Measurements from ENCODE around the gene OOSP4A.

Gene OOSP4A

GRCh38 chr11:59965424-59965823 is 1.6 kb downstream of the OOSP4A start:
- TF ChIP-seq, protein P1, sequence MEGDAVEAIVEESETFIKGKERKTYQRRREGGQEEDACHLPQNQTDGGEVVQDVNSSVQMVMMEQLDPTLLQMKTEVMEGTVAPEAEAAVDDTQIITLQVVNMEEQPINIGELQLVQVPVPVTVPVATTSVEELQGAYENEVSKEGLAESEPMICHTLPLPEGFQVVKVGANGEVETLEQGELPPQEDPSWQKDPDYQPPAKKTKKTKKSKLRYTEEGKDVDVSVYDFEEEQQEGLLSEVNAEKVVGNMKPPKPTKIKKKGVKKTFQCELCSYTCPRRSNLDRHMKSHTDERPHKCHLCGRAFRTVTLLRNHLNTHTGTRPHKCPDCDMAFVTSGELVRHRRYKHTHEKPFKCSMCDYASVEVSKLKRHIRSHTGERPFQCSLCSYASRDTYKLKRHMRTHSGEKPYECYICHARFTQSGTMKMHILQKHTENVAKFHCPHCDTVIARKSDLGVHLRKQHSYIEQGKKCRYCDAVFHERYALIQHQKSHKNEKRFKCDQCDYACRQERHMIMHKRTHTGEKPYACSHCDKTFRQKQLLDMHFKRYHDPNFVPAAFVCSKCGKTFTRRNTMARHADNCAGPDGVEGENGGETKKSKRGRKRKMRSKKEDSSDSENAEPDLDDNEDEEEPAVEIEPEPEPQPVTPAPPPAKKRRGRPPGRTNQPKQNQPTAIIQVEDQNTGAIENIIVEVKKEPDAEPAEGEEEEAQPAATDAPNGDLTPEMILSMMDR (IDR thresholded peaks at IDR 0.05): no peak

GRCh38 chr11:59966201-59966600 is 2.4 kb downstream of the OOSP4A start:
- DNase-seq: no peak
- Mint-ChIP-seq H3K9me3 (no peaks in the 10 kb centered on the region), H3K27me3 (ENCODE audit: low read depth, poor library complexity) (peaks cover 2% of the 10 kb centered on the region), H3K4me3 (no peak overlapping the region), H3K36me3 (ENCODE audit: low read depth) (no peaks in the 10 kb centered on the region), H3K4me1 (no peaks in the 10 kb centered on the region), H3K27ac (no peak overlapping the region)
- TF ChIP-seq, protein P1 (IDR thresholded peaks at IDR 0.05): no peak

More at GRCh38 chr11:59965424-59965823, 1.6 kb downstream of the OOSP4A start:
- peaks cover 2% of the 10 kb centered on the region for H3K27me3 Mint-ChIP-seq (ENCODE audit: low read depth, poor library complexity)
- no peaks in the 10 kb centered on the region for H3K4me1 Mint-ChIP-seq
- no peaks in the 10 kb centered on the region for H3K9me3 Mint-ChIP-seq
- H3K4me3 Mint-ChIP-seq: no peak overlapping the region
- no peak for DNase-seq
- H3K36me3 Mint-ChIP-seq (ENCODE audit: low read depth): no peaks in the 10 kb centered on the region
- no peak overlapping the region for H3K27ac Mint-ChIP-seq

- H3K4me1 Mint-ChIP-seq: no peaks in the 10 kb centered on the region
These were observed 4.0 kb downstream of the OOSP4A start for GRCh38 chr11:59967677-59968394.

GRCh38 chr11:59968395-59968783 is 4.6 kb downstream of the OOSP4A start:
- no peak overlapping the region for H3K4me3 Mint-ChIP-seq
- H3K27ac Mint-ChIP-seq: no peak overlapping the region
- H3K9me3 Mint-ChIP-seq: no peaks in the 10 kb centered on the region
- H3K4me1 Mint-ChIP-seq: no peaks in the 10 kb centered on the region
- TF ChIP-seq, protein P1 (IDR thresholded peaks at IDR 0.05): no peak
- H3K36me3 Mint-ChIP-seq (ENCODE audit: low read depth): no peaks in the 10 kb centered on the region
- DNase-seq: no peak
- peaks cover 2% of the 10 kb centered on the region for H3K27me3 Mint-ChIP-seq (ENCODE audit: low read depth, poor library complexity)

More at GRCh38 chr11:59967677-59968394, 4.0 kb downstream of the OOSP4A start:
- H3K27me3 Mint-ChIP-seq (ENCODE audit: low read depth, poor library complexity): peaks cover 2% of the 10 kb centered on the region
- TF ChIP-seq, protein P1 (IDR thresholded peaks at IDR 0.05): no peak
- DNase-seq: no peak
- no peaks in the 10 kb centered on the region for H3K36me3 Mint-ChIP-seq (ENCODE audit: low read depth)
- no peak overlapping the region for H3K27ac Mint-ChIP-seq
- no peak overlapping the region for H3K4me3 Mint-ChIP-seq
- H3K9me3 Mint-ChIP-seq: no peaks in the 10 kb centered on the region

DNA sequence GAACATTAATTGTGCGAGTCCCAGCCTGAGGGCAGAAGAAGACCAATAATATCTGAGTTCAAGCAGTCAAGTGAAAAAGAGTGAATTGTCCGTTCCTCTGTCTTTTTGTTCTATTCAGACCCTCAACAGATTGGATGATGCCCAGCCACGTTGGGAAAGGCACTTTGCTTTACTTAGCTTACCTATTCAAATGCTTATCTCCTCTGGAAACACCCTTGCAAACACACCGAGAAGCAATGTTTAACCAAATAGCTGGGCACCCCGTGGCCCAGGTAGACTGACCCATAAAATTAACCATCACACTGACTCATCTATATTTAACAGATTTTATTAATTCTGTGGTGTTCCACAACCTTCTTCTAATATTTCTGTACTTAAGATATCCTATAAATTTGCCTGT is 9.3 kb downstream of the OOSP4A start:
- Mint-ChIP-seq H3K27ac (no peak overlapping the region), H3K27me3 (ENCODE audit: low read depth, poor library complexity) (peaks cover 6% of the 10 kb centered on the region)
- TF ChIP-seq, protein P1 (IDR thresholded peaks at IDR 0.05): no peak

More for the DNA sequence above, 9.3 kb downstream of the OOSP4A start:
- no peak overlapping the region for H3K4me3 Mint-ChIP-seq
- no peaks in the 10 kb centered on the region for H3K4me1 Mint-ChIP-seq
- no peaks in the 10 kb centered on the region for H3K9me3 Mint-ChIP-seq
- no peaks in the 10 kb centered on the region for H3K36me3 Mint-ChIP-seq (ENCODE audit: low read depth)
- no peak for DNase-seq

Data from nephron progenitor cell (in vitro differentiated cells).